Osteoblast (primary cell): ENCODE measurements around the gene CELF2. TPM values are rescaled to one million over a fixed set of nuclear protein-coding genes. Genes with fewer than 3 reads are reported as not detected.

Experiments used
- DNase-seq: peaks from one replicate; pipeline ENCODE4 v3.0.0; 2011; ENCODE audit warnings: low spot score, mixed read lengths; ENCODE audit not compliant: insufficient read length; ENCODE audit errors: missing footprints
- H2AFZ ChIP-seq: 2 replicates; pipeline ENCODE4 v1.6.0; 2011; ENCODE audit warnings: mild to moderate bottlenecking, low read length
- H3K27ac ChIP-seq: 2 replicates; pipeline ENCODE4 v1.5.1; 2011; ENCODE audit warnings: mild to moderate bottlenecking, low read depth, low read length, moderate library complexity
- H3K27me3 ChIP-seq: 2 replicates; pipeline ENCODE4 v1.6.0; 2012; ENCODE audit warnings: mild to moderate bottlenecking, control low read depth, inconsistent platforms, low read length, moderate library complexity; ENCODE audit not compliant: insufficient read depth
- H3K36me3 ChIP-seq: 2 replicates; pipeline ENCODE4 v1.5.1; 2011; ENCODE audit warnings: mild to moderate bottlenecking, low read length, control low read depth, moderate library complexity; ENCODE audit not compliant: insufficient read depth
- H3K4me1 ChIP-seq: 2 replicates; pipeline ENCODE4 v1.5.1; 2011; ENCODE audit warnings: mild to moderate bottlenecking, low read length, control low read depth, moderate library complexity; ENCODE audit not compliant: insufficient read depth
- H3K4me2 ChIP-seq: 2 replicates; pipeline ENCODE4 v1.6.0; 2011; ENCODE audit warnings: mild to moderate bottlenecking, low read length; ENCODE audit not compliant: insufficient read depth
- H3K4me3 ChIP-seq: fragments of 200-600 bp; sonication (generic); 3 replicates; pipeline ENCODE4 v1.5.1; 2012; ENCODE audit warnings: mild to moderate bottlenecking, low read length, inconsistent platforms; ENCODE audit not compliant: insufficient read depth
- H3K79me2 ChIP-seq: 2 replicates; pipeline ENCODE4 v1.6.0; 2012; ENCODE audit warnings: mild to moderate bottlenecking, low read length, control low read depth, inconsistent platforms; ENCODE audit not compliant: insufficient read depth
- H3K9me3 ChIP-seq: 2 replicates; pipeline ENCODE4 v1.5.1; 2011; ENCODE audit warnings: low read depth, low read length, control low read depth
- H4K20me1 ChIP-seq: 2 replicates; pipeline ENCODE4 v1.6.0; 2012; ENCODE audit warnings: mild to moderate bottlenecking, low read length, control low read depth; ENCODE audit not compliant: insufficient read depth
- CTCF ChIP-seq: IDR thresholded peaks from 2 replicates; pipeline ENCODE4 v1.5.1; 2011; ENCODE audit warnings: mild to moderate bottlenecking, low read depth, low read length, moderate library complexity; ENCODE audit errors: extremely low read depth
- total RNA-seq: library from RNA; depleted of rRNA; stranded (reverse); fragments of >200 nt; gene quantifications from 2 replicates; pipeline ENCODE4 v1.2.3, GENCODE V29; 2012

The CELF2 gene
- total RNA-seq, 1 donor, result 7.6 TPM

DNA sequence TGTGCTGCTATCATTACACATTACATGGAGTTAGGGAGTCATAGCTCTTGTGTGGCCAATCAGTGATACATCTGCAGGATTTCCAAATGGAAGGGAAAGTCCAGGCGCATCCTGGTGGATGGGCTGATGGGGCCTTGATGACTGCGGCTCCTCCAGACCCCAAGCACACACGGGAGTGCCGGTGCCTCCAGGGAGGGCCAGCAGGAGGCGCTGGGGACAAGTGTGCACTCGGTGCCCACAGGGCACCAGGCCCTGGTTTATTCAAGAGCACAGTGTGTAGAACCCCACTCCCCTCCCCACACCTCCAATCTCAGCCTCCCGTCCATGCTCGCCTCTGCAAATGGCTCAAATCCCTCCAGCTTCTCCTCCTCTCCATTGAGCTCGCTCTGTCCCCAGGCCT is 349.8 kb downstream of the CELF2 start:
- no peak overlapping the region for H2AFZ ChIP-seq
- H3K79me2 ChIP-seq, result no peaks in the 10 kb centered on the region
- H3K27ac ChIP-seq, result no peak overlapping the region
- DNase-seq, result no peak
- no peaks in the 10 kb centered on the region for H3K9me3 ChIP-seq
- TF ChIP-seq CTCF, result no peak
- H3K36me3 ChIP-seq, result no peaks in the 10 kb centered on the region
- H3K27me3 ChIP-seq, result no peaks in the 10 kb centered on the region
- H3K4me3 ChIP-seq, result no peak overlapping the region
- H4K20me1 ChIP-seq, result no peaks in the 10 kb centered on the region
- no peak overlapping the region for H3K4me2 ChIP-seq
- no peaks in the 10 kb centered on the region for H3K4me1 ChIP-seq

DNA sequence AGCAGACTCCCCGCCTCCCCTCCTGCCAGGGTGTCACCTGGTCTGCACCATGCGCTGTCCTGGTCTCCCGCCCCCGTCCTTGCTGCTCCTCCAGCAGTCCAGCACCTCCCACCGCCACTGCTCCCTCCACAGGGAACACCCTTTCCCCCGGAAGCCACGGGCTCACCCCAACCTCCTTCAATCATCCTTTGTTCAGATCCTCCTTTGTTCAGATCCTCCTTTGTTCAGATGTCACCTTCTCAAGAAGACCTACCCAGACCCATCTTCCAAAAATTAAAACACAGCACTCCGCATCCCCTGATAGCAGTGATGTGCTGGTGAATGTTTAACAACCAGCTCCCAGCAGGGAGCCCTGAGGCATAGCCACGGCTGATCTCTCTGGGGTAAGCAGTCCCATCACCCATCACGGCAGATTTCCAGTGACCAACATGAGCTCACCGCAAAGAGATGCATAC is 356.1 kb downstream of the CELF2 start:
- Histone ChIP-seq H3K4me2 (no peak overlapping the region), H3K79me2 (no peaks in the 10 kb centered on the region), H3K9me3 (no peaks in the 10 kb centered on the region), H3K27ac (no peak overlapping the region), H3K27me3 (no peaks in the 10 kb centered on the region), H4K20me1 (no peaks in the 10 kb centered on the region), H2AFZ (no peak overlapping the region), H3K4me1 (no peaks in the 10 kb centered on the region), H3K36me3 (no peaks in the 10 kb centered on the region), H3K4me3 (no peak overlapping the region)
- DNase-seq, result peak; percentile 66
- no peak for TF ChIP-seq CTCF

DNA sequence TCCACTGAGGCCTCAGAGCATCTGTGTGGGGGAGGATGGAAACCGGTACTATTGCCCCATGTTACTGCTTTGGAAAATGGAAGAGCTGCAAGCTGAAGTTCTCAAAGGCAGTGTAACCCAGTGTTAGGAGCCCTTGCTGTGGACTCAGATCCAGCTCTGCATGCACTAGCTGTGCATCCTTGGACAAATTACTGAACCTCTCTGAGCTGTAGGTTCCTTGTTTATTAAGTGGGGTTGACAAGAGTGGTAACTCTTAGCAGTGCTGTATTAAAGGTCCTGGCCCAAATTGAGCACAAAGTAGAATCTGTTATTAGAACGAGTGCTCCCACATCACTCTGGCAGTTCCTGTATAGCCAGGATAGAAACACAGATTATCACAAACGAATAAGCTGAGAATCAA is 359.6 kb downstream of the CELF2 start:
- Histone ChIP-seq H3K9me3 (no peaks in the 10 kb centered on the region), H3K36me3 (no peaks in the 10 kb centered on the region), H4K20me1 (no peaks in the 10 kb centered on the region), H3K79me2 (no peaks in the 10 kb centered on the region), H3K27me3 (no peaks in the 10 kb centered on the region), H3K27ac (no peak overlapping the region), H2AFZ (no peak overlapping the region), H3K4me2 (no peak overlapping the region), H3K4me3 (no peak overlapping the region), H3K4me1 (no peaks in the 10 kb centered on the region)
- peak; percentile 26 for DNase-seq
- TF ChIP-seq CTCF, result no peak

DNA sequence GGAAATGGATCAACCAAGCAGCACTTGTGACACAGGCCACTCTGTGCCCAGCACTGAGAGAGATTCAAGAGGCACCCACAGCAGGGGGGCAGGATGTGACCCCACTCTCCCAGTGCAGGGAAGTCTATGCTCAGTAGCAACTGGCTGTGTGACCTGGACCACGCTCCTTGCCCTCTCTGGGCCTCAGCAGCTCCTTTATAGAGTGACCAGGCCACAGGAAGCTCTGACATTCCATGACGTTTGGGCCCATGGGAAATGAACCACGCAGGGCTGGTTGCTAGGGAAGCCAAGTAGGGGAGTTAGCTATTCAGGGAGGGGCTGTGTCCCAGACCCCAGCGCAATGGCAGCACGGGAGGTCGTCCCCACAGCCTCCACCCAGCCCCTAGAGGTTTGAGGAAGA is 361.2 kb downstream of the CELF2 start:
- Histone ChIP-seq H2AFZ (no peak overlapping the region), H4K20me1 (no peaks in the 10 kb centered on the region), H3K79me2 (no peaks in the 10 kb centered on the region), H3K9me3 (no peaks in the 10 kb centered on the region), H3K4me3 (no peak overlapping the region), H3K27me3 (no peaks in the 10 kb centered on the region), H3K27ac (no peak overlapping the region), H3K36me3 (no peaks in the 10 kb centered on the region), H3K4me1 (no peaks in the 10 kb centered on the region), H3K4me2 (no peak overlapping the region)
- no peak for TF ChIP-seq CTCF
- DNase-seq, result peak; percentile 38
